ES-I3 (cell line): ENCODE measurements around the gene OR51I2.

Experiments
- H3K36me3 ChIP-seq: 2 replicates; pipeline ENCODE4 v1.6.1; 2013; ENCODE audit warnings: mild to moderate bottlenecking, low read length, control low read depth, moderate library complexity; ENCODE audit not compliant: insufficient read depth
- H3K4me1 ChIP-seq: 2 replicates; pipeline ENCODE4 v1.6.1; 2013; ENCODE audit warnings: mild to moderate bottlenecking, control low read depth, low read length; ENCODE audit not compliant: insufficient read depth
- H3K9ac ChIP-seq: 2 replicates; pipeline ENCODE4 v1.6.1; 2013; ENCODE audit warnings: low read depth, mild to moderate bottlenecking, low read length, moderate library complexity
- H3K9me3 ChIP-seq: 2 replicates; pipeline ENCODE4 v1.6.1; 2013; ENCODE audit warnings: mild to moderate bottlenecking, low read length, moderate library complexity; ENCODE audit not compliant: control insufficient read depth, insufficient read depth

The OR51I2 gene

GRCh38 chr11:5488798-5489399 lies 39.8 kb downstream of the OR51I2 start:
- Histone ChIP-seq H3K4me1 (no peaks in the 10 kb centered on the region), H3K9me3 (no peaks in the 10 kb centered on the region), H3K9ac (no peak overlapping the region), H3K36me3 (no peaks in the 10 kb centered on the region)

GRCh38 chr11:5489576-5490357 lies 40.6 kb downstream of the OR51I2 start:
- H3K9ac ChIP-seq: no peak overlapping the region
- no peaks in the 10 kb centered on the region for H3K9me3 ChIP-seq
- H3K4me1 ChIP-seq: no peaks in the 10 kb centered on the region
- H3K36me3 ChIP-seq: no peaks in the 10 kb centered on the region

GRCh38 chr11:5499671-5500070 lies 50.5 kb downstream of the OR51I2 start:
- H3K9me3 ChIP-seq: no peaks in the 10 kb centered on the region
- no peaks in the 10 kb centered on the region for H3K4me1 ChIP-seq
- no peaks in the 10 kb centered on the region for H3K36me3 ChIP-seq
- no peak overlapping the region for H3K9ac ChIP-seq

GRCh38 chr11:5500393-5500801 lies 51.3 kb downstream of the OR51I2 start:
- Histone ChIP-seq H3K9ac (no peak overlapping the region), H3K36me3 (no peaks in the 10 kb centered on the region), H3K9me3 (no peaks in the 10 kb centered on the region), H3K4me1 (no peaks in the 10 kb centered on the region)

- Histone ChIP-seq H3K4me1 (no peaks in the 10 kb centered on the region), H3K36me3 (no peaks in the 10 kb centered on the region), H3K9me3 (no peaks in the 10 kb centered on the region), H3K9ac (no peak overlapping the region)
These were observed 55.3 kb downstream of the OR51I2 start for GRCh38 chr11:5504403-5504921.

GRCh38 chr11:5505363-5506048 lies 56.4 kb downstream of the OR51I2 start:
- Histone ChIP-seq H3K9ac (no peak overlapping the region), H3K4me1 (no peaks in the 10 kb centered on the region), H3K9me3 (no peaks in the 10 kb centered on the region), H3K36me3 (no peaks in the 10 kb centered on the region)
